ENCODE measurements around the gene APBB3. TPM values are rescaled to one million over a fixed set of nuclear protein-coding genes. Genes with fewer than 3 reads are reported as not detected.

APBB3 gene
- total RNA-seq, 6 experiments from 2014 or later: 9.6 to 24.3 (median 14.3) TPM

GRCh38 chr5:140563596-140563995, 802 bp downstream of the APBB3 start:
- no peaks in the 10 kb centered on the region for H3K27me3 ChIP-seq
- H3K27ac ChIP-seq: peak overlapping the region; percentile 84 to 94 (median 87)
- peak overlapping the region; percentile 74 to 87 (median 76) for H3K4me3 ChIP-seq
- TF ChIP-seq POLR2A (IDR thresholded peaks at IDR 0.05): no peak
- no peak for TF ChIP-seq CTCF (IDR thresholded peaks at IDR 0.05)
- H3K36me3 ChIP-seq: peaks cover 0 to 15% (median 7%) of the 10 kb centered on the region in 4 donors
- 34% methylated on average over 5 of the region's 8 CpGs for WGBS (ENCODE audit: insufficient coverage, low coverage, low lambda C conversion rate, missing lambda C conversion rate)
- DNase-seq (no peak), ATAC-seq (no peak)
- peaks cover 0 to 61% (median 26%) of the 10 kb centered on the region in 4 donors for H3K4me1 ChIP-seq
- intact Hi-C loops (cut with DNase I): loop anchor here (10.0 kb wide), 1 partner anchor 71 kb away; the partner anchor contains the start of genes CD14 (in 2 of the 2) and TMCO6 (in 2 of the 2)
- H3K9me3 ChIP-seq: no peaks in the 10 kb centered on the region

- no peak overlapping the region for H3K4me3 ChIP-seq
- WGBS (ENCODE audit: insufficient coverage, low coverage, low lambda C conversion rate, missing lambda C conversion rate): 33% methylated on average over 3 of the region's 10 CpGs
- peaks cover 0 to 74% (median 30%) of the 10 kb centered on the region in 4 donors for H3K4me1 ChIP-seq
- no peaks in the 10 kb centered on the region for H3K27me3 ChIP-seq
- intact Hi-C loops (cut with DNase I): loop anchor here (10.0 kb wide), 1 partner anchor 73 kb away; the partner anchor contains the start of genes CD14 (in 2 of the 2) and TMCO6 (in 2 of the 2)
- H3K27ac ChIP-seq: peak overlapping the region in 2 of 3 donors; percentile 18 to 84
- H3K36me3 ChIP-seq: peaks cover 0 to 4% (median 0%) of the 10 kb centered on the region in 4 donors
- ATAC-seq: peak; percentile 36 to 52 (median 46)
- DNase-seq: peak; percentile 71 to 90 (median 89)
- H3K9me3 ChIP-seq: no peaks in the 10 kb centered on the region
- TF ChIP-seq POLR2A (IDR thresholded peaks at IDR 0.05): no peak
- no peak for TF ChIP-seq CTCF (IDR thresholded peaks at IDR 0.05)
Measured at GRCh38 chr5:140561753-140562523, 2.5 kb downstream of the APBB3 start.

- peaks cover 0 to 75% (median 29%) of the 10 kb centered on the region in 4 donors for H3K4me1 ChIP-seq
- H3K9me3 ChIP-seq: no peaks in the 10 kb centered on the region
- DNase-seq (peak; percentile 87 to 94 (median 91)), ATAC-seq (peak; percentile 44 to 66 (median 55))
- peak overlapping the region; percentile 24 to 46 (median 40) for H3K4me3 ChIP-seq
- TF ChIP-seq POLR2A (IDR thresholded peaks at IDR 0.05) (peak; percentile 72), CTCF (IDR thresholded peaks at IDR 0.05) (peak; percentile 35 to 56 (median 50))
- no peaks in the 10 kb centered on the region for H3K27me3 ChIP-seq
- intact Hi-C loops (cut with DNase I): loop anchor here (10.0 kb wide), 1 partner anchor 75 kb away; the partner anchor contains the start of genes CD14 (in 2 of the 2) and TMCO6 (in 2 of the 2)
- H3K36me3 ChIP-seq: no peaks in the 10 kb centered on the region
- 33% methylated on average over 2 of the region's 10 CpGs for WGBS (ENCODE audit: insufficient coverage, low coverage, low lambda C conversion rate, missing lambda C conversion rate)
- H3K27ac ChIP-seq: peak overlapping the region; percentile 36 to 84 (median 58)
Measured at GRCh38 chr5:140560227-140560626, 4.2 kb downstream of the APBB3 start.

GRCh38 chr5:140558542-140558941, 5.9 kb downstream of the APBB3 start:
- no peaks in the 10 kb centered on the region for H3K9me3 ChIP-seq
- DNase-seq (no peak), ATAC-seq (no peak)
- H3K4me3 ChIP-seq: no peak overlapping the region
- intact Hi-C loops (cut with DNase I): no loop called here
- H3K36me3 ChIP-seq: no peaks in the 10 kb centered on the region
- TF ChIP-seq CTCF (IDR thresholded peaks at IDR 0.05) (no peak), POLR2A (IDR thresholded peaks at IDR 0.05) (no peak)
- H3K27me3 ChIP-seq: no peaks in the 10 kb centered on the region
- H3K27ac ChIP-seq: peak overlapping the region; percentile 81 to 92 (median 84)
- WGBS (ENCODE audit: insufficient coverage, low coverage, low lambda C conversion rate, missing lambda C conversion rate): 93% methylated on average over 2 of the region's 9 CpGs
- H3K4me1 ChIP-seq: peaks cover 0 to 71% (median 32%) of the 10 kb centered on the region in 4 donors
